ENCODE results near the gene RUSC1.

GRCh38 chr1:155360051-155360450 lies 39.4 kb downstream of the RUSC1 start:
- no peak for TF ChIP-seq CTCF (IDR thresholded peaks at IDR 0.05 in 4 of 5, conservative IDR thresholded peaks at IDR 0.05 in 1 of 5)
- no peak for TF ChIP-seq POLR2A (IDR thresholded peaks at IDR 0.05)

Measured in gastrocnemius medialis (tissue), 4 donors.